ENCODE data around the gene ERRFI1. TPM values are rescaled to one million over a fixed set of nuclear protein-coding genes. Genes with fewer than 3 reads are reported as not detected.
A peak's percentile ranks its signal among the peaks of the same experiment; 100 is the strongest.

ERRFI1 gene
- total RNA-seq, 4 donors from 2014 or later, result 308 to 587 (median 435) TPM

DNA sequence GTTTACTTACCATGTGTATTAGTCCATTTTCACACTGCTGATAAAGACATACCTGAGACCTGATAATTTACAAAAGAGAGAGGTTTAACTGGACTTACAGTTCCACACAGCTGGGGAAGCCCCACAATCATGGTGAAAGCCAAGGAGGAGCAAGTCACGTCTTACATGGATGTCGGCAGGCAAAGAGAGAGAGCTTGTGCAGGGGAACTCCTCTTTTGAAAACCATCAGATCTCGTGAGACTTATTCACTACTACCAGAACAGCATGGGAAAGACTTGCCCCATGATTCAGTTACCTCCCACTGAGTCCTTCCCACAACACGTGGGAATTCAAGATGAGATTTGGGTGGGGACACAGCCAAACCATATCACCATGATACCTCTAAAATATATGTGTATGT lies 39.3 kb upstream of the ERRFI1 start:
- Histone ChIP-seq H3K36me3 (no peaks in the 10 kb centered on the region), H3K9me3 (no peaks in the 10 kb centered on the region), H3K27me3 (no peaks in the 10 kb centered on the region), H3K4me3 (no peak overlapping the region), H3K27ac (replicated peaks in 1 of 4) (no peak overlapping the region), H3K4me1 (peaks cover 0 to 38% (median 31%) of the 10 kb centered on the region in 4 donors)
- WGBS, result 90% methylated on average over 4 of the region's 4 CpGs
- intact Hi-C loops (cut with DNase I), result no loop called here
- TF ChIP-seq POLR2A (IDR thresholded peaks at IDR 0.05; ENCODE audit: low read depth), result no peak
- no peak for TF ChIP-seq POLR2AphosphoS5 (IDR thresholded peaks at IDR 0.05)
- TF ChIP-seq, protein P1, sequence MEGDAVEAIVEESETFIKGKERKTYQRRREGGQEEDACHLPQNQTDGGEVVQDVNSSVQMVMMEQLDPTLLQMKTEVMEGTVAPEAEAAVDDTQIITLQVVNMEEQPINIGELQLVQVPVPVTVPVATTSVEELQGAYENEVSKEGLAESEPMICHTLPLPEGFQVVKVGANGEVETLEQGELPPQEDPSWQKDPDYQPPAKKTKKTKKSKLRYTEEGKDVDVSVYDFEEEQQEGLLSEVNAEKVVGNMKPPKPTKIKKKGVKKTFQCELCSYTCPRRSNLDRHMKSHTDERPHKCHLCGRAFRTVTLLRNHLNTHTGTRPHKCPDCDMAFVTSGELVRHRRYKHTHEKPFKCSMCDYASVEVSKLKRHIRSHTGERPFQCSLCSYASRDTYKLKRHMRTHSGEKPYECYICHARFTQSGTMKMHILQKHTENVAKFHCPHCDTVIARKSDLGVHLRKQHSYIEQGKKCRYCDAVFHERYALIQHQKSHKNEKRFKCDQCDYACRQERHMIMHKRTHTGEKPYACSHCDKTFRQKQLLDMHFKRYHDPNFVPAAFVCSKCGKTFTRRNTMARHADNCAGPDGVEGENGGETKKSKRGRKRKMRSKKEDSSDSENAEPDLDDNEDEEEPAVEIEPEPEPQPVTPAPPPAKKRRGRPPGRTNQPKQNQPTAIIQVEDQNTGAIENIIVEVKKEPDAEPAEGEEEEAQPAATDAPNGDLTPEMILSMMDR (IDR thresholded peaks at IDR 0.05), result no peak
- DNase-seq (ENCODE audit: extremely low spot score), result no peak

DNA sequence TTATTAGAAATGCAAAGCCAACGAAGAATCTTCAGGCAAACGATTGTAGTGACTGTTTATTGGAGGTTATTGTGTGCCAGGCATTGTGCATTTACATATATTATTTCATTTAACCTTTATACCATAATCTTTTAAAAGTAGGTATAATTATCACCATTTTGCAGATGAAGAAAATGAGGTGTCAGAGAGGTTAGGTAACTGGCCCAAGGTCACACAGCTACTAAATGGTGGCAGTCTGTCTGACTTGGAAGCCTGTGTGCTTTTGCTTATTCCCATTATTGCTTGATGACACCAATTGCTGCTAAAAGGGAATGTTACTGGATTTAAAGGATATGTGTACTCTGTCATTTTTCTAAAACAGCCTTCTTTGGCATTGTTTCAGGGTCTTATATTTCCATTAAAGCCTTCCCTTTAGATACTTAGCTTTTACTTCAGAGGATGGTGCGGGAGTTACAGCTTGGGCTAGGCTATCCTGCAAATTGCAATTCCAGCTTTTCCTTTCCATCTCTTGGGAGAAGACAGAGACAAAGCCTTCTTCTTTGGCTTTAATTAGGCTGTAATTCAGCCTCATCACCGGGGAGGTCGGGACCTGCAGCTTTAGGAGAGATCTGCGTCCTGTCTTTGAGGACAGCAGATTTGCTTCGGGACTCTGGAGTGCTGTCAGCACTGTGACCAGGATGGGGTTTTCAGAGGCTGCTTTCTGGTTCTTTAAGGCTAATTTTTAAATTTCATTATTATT lies 37.4 kb upstream of the ERRFI1 start:
- H3K9me3 ChIP-seq, result no peaks in the 10 kb centered on the region
- intact Hi-C loops (cut with DNase I), result no loop called here

DNA sequence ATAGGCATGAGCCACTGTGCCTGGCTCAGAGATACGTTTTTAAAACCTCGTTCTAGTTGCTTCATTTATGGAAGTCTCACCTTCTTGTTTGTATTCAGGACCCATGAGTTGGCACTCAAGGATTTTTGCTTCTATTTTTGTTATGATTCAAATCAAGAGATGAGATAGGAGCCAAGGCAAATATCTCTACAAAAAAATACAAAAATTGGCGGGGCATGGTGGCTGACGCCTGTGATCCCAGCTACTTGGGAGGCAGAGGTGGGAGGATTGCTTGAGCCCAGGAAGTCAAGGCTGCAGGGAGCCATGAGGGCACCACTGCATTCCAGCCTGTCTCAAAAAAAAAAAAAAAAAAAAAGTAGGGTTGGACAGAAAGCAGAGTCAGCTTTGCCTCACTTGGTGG lies 36.8 kb upstream of the ERRFI1 start:
- no peaks in the 10 kb centered on the region for H3K27me3 ChIP-seq
- H3K36me3 ChIP-seq, result no peaks in the 10 kb centered on the region
- H3K4me1 ChIP-seq, result peaks cover 0 to 58% (median 52%) of the 10 kb centered on the region in 4 donors
- no peak for DNase-seq (ENCODE audit: extremely low spot score)
- intact Hi-C loops (cut with DNase I), result no loop called here
- peak overlapping the region in 2 of 4 donors; percentile 22 to 70 for H3K27ac ChIP-seq (replicated peaks in 1 of 4)
- WGBS, result 68% methylated on average over 4 of the region's 4 CpGs
- H3K4me3 ChIP-seq, result no peak overlapping the region
- no peak for TF ChIP-seq EP300 (IDR thresholded peaks at IDR 0.05)
- TF ChIP-seq POLR2A (IDR thresholded peaks at IDR 0.05; ENCODE audit: low read depth), result no peak
- TF ChIP-seq, protein P1 (IDR thresholded peaks at IDR 0.05), result no peak
- TF ChIP-seq POLR2AphosphoS5 (IDR thresholded peaks at IDR 0.05), result no peak
- no peaks in the 10 kb centered on the region for H3K9me3 ChIP-seq

More for the DNA sequence above, 37.4 kb upstream of the ERRFI1 start:
- H3K27ac ChIP-seq (replicated peaks in 1 of 4), result peak overlapping the region in 3 of 4 donors; percentile 22 to 45 (median 42)
- H3K36me3 ChIP-seq, result no peaks in the 10 kb centered on the region
- H3K27me3 ChIP-seq, result no peaks in the 10 kb centered on the region
- DNase-seq (ENCODE audit: extremely low spot score), result no peak
- 55% methylated on average over 7 of the region's 7 CpGs for WGBS
- TF ChIP-seq POLR2A (IDR thresholded peaks at IDR 0.05; ENCODE audit: low read depth) (no peak), EP300 (IDR thresholded peaks at IDR 0.05) (no peak), POLR2AphosphoS5 (IDR thresholded peaks at IDR 0.05) (peak in 1 of 2 donors; percentile 12)
- TF ChIP-seq, protein P1 (IDR thresholded peaks at IDR 0.05), result no peak
- peaks cover 0 to 55% (median 46%) of the 10 kb centered on the region in 4 donors for H3K4me1 ChIP-seq
- H3K4me3 ChIP-seq, result no peak overlapping the region

DNA sequence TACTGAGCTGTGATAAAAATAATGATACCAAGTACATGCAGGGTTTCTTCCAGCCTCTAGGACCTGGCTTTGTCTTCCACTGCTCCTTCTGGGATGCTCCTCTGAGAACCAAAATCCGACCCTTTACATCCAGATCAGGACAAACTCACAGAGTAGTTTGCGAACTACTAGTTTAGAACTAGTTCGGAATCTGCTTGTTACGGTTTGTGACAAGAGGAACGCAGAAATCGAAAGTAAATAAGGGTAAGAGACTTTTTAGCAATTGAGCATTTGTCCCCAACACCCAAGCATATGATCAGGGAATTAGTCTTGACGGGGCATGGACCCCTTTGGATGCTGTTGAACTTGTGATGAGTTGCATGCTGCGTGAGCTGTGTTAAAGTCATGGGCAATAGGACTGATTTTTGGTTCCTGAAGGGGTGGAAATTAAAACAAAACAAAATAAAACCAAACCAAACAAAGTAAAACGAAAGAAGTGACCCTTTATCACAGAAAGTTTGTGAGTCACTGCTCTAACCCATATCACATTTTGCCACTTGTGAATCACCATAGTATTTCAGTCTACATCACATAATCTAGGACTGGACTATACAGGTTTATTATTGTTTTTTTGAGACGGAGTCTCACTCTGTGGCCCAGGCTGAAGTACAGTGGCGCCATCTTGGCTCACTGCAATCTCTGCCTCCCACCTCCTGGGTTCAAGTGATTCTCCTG lies 35.7 kb upstream of the ERRFI1 start:
- 89% methylated on average over 11 of the region's 11 CpGs for WGBS
- H3K36me3 ChIP-seq, result no peaks in the 10 kb centered on the region
- TF ChIP-seq, protein P1 (IDR thresholded peaks at IDR 0.05), result peak in 1 of 3 experiments; percentile 25
- TF ChIP-seq POLR2AphosphoS5 (IDR thresholded peaks at IDR 0.05), result no peak
- peak overlapping the region; percentile 70 to 81 (median 70) for H3K27ac ChIP-seq (replicated peaks in 1 of 4)
- H3K27me3 ChIP-seq, result no peaks in the 10 kb centered on the region
- intact Hi-C loops (cut with DNase I), result no loop called here
- peaks cover 0 to 58% (median 52%) of the 10 kb centered on the region in 4 donors for H3K4me1 ChIP-seq
- no peak overlapping the region for H3K4me3 ChIP-seq
- no peak for DNase-seq (ENCODE audit: extremely low spot score)
- H3K9me3 ChIP-seq, result no peaks in the 10 kb centered on the region

Data from esophagus muscularis mucosa (tissue), 4 donors.